HepG2 (cell line): ENCODE results near the gene PIP4K2B. TPM values are rescaled to one million over a fixed set of nuclear protein-coding genes. Genes with fewer than 3 reads are reported as not detected.

ENCODE experiments used
- RARA ChIP-seq: IDR thresholded peaks from 2 replicates; pipeline ENCODE4 v1.6.1; 2016; ENCODE audit warnings: missing genetic modification reagents, missing compliant biosample characterization
- RNF2 ChIP-seq: fragments of 450-650 bp; conservative IDR thresholded peaks from 2 replicates; pipeline ENCODE4 v1.6.1; 2016; ENCODE audit warnings: low read depth
- RXRB ChIP-seq: IDR thresholded peaks from 2 replicates; pipeline ENCODE4 v1.6.1; 2016; ENCODE audit warnings: borderline replicate concordance, missing genetic modification reagents, missing compliant biosample characterization
- SIN3B ChIP-seq: fragments of 150-350 bp; IDR thresholded peaks from 2 replicates; pipeline ENCODE4 v1.6.1; 2014; ENCODE audit warnings: low read length
- STAT6 ChIP-seq: sonication (generic); formaldehyde crosslinking; IDR thresholded peaks from 2 replicates; pipeline ENCODE4 v1.4.0; 2020; ENCODE audit warnings: missing genetic modification reagents, mild to moderate bottlenecking, borderline replicate concordance
- USF2 ChIP-seq, 2 experiments: sonication (generic) in 1 of 2; formaldehyde crosslinking in 1 of 2; IDR thresholded peaks; 2 replicates each; pipeline versions ENCODE4 v1.5.1 to v1.6.1; 2011 to 2020; ENCODE audit warnings: borderline replicate concordance in 1 of 2, low read depth in 1 of 2, low read length in 1 of 2, mild to moderate bottlenecking in 1 of 2, missing genetic modification reagents in 1 of 2, moderate library complexity in 1 of 2
- ZBTB8A ChIP-seq: sonication (generic); formaldehyde crosslinking; IDR thresholded peaks from 2 replicates; pipeline ENCODE4 v1.4.0; 2020; ENCODE audit warnings: mild to moderate bottlenecking, low read depth, missing genetic modification reagents, borderline replicate concordance
- ZFP82 ChIP-seq: sonication (generic); formaldehyde crosslinking; IDR thresholded peaks from 2 replicates; pipeline ENCODE4 v1.5.1; 2020; ENCODE audit warnings: mild to moderate bottlenecking, missing genetic modification reagents, borderline replicate concordance
- ZNF10 ChIP-seq: sonication (generic); formaldehyde crosslinking; IDR thresholded peaks from 2 replicates; pipeline ENCODE4 v1.4.0; 2020; ENCODE audit warnings: mild to moderate bottlenecking, low read depth, missing genetic modification reagents, borderline replicate concordance
- ZNF432 ChIP-seq: sonication (generic); formaldehyde crosslinking; IDR thresholded peaks from 2 replicates; pipeline ENCODE4 v1.5.0; 2020; ENCODE audit warnings: missing genetic modification reagents, mild to moderate bottlenecking, borderline replicate concordance
- ZNF451 ChIP-seq: sonication (generic); formaldehyde crosslinking; IDR thresholded peaks from 2 replicates; pipeline ENCODE4 v1.5.0; 2020; ENCODE audit warnings: mild to moderate bottlenecking, missing genetic modification reagents
- ZNF562 ChIP-seq: sonication (generic); formaldehyde crosslinking; IDR thresholded peaks from 2 replicates; pipeline ENCODE4 v1.8.0; 2022; ENCODE audit warnings: missing genetic modification reagents, borderline replicate concordance
- ZNF644 ChIP-seq: IDR thresholded peaks from 2 replicates; pipeline ENCODE4 v1.6.1; 2016; ENCODE audit warnings: low read depth
- ZSCAN20 ChIP-seq: sonication (generic); formaldehyde crosslinking; IDR thresholded peaks from 2 replicates; pipeline ENCODE4 v1.4.0; 2020; ENCODE audit warnings: missing genetic modification reagents, mild to moderate bottlenecking, borderline replicate concordance
- polyA plus RNA-seq, 8 experiments: library from polyadenylated mRNA; depleted of rRNA in 3 of 8; stranded (reverse) in 7 of 8; unstranded in 1 of 8; fragments of >200 nt; fragmentation: Illumina TruSeq in 4 of 8; extraction: Trizol in 4 of 8; gene quantifications; 2 replicates each; pipeline versions ENCODE4 v1.2.1 to v1.2.3, GENCODE V29; 2011 to 2016; ENCODE audit warnings: low read depth in 4 of 8, missing spikeins in 1 of 8, mixed read lengths in 1 of 8; ENCODE audit not compliant: insufficient read depth in 1 of 8
- total RNA-seq, 5 experiments: library from RNA; depleted of rRNA; stranded (reverse); fragments of >200 nt; fragmentation: Illumina TruSeq; extraction: Trizol; gene quantifications; 2 replicates each; pipeline ENCODE4 v1.2.3, GENCODE V29; 2016; ENCODE audit warnings: low read depth in 1 of 5
- TF ChIP-seq, protein P1 (sequence below): sonication (generic); formaldehyde crosslinking; IDR thresholded peaks from 2 replicates; pipeline ENCODE4 v1.5.1; 2020; ENCODE audit warnings: mild to moderate bottlenecking, missing genetic modification reagents, borderline replicate concordance
- TF ChIP-seq, protein P2 (sequence below): sonication (generic); formaldehyde crosslinking; IDR thresholded peaks from 2 replicates; pipeline ENCODE4 v1.8.0; 2022; ENCODE audit warnings: missing genetic modification reagents, mild to moderate bottlenecking, borderline replicate concordance
- TF ChIP-seq, protein P3 (sequence below): sonication (generic); formaldehyde crosslinking; IDR thresholded peaks from 2 replicates; pipeline ENCODE4 v1.9.0; 2021; ENCODE audit warnings: missing genetic modification reagents, borderline replicate concordance

Gene PIP4K2B
- total and polyA plus RNA-seq, 2 of the 13 experiments (the other 11 are each of a cell fraction or from before 2014, with no cell fraction given), result 20.4 to 54.0 TPM

DNA sequence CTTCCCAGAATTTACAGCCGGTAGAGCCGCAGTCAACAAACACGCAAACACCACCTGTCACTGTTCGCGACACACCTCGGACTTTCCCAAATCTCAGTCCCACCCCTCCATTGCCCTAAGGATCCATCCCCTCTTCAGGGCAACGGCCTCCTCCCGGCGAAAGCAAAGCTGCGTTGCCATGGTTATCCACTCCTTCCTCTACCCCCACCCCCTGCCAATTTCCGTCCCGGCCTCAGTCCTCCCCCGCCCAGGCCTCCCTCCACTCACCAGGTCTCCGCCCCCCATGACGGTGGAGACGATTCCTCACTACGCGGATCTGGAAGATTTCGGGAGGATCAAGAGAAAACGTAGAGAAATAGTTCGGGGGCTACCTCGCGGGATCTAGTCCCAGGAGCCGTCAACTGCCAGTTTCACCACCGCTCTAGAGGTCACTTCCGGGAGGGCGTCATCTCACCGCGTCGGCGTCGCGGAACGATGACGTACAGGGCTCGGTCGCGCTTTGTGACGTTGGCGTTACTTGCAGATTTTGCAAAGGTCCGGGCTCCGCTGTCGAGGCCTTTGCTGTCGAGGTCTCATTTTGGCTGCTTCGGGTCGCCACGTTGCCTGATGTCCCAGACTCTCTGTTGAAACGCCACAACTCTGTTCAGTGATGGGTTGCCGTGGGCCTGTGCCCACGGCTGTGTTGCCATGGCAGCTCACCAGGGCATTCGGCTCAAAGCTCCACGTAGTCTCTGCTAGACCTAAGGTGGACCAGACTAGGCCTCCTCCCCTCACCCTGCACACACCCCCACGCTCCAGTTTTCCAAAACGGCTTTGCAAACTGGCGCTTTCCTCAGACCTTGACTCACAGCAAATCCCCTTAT lies 25.8 kb upstream of the PIP4K2B start, which contains the start of gene CWC25 (continued):
- TF ChIP-seq ZSCAN20 (CRISPR knock-in tag) (no peak), SIN3B (peak; percentile 99), ZNF644 (CRISPR knock-in tag) (no peak), ZNF432 (CRISPR knock-in tag) (no peak), ZNF10 (CRISPR knock-in tag) (no peak), ZNF562 (CRISPR knock-in tag) (no peak), ZBTB8A (CRISPR knock-in tag) (no peak; the same call in 1 of the 2 replicates), RXRB (CRISPR knock-in tag) (peak; percentile 89), ZNF451 (CRISPR knock-in tag) (0 out of 2 replicates have a peak, but pooled peaks have one; percentile 47), RNF2 (peak; percentile 90), ZFP82 (CRISPR knock-in tag) (no peak), USF2 (IDR thresholded peaks at IDR 0.05; ENCODE audit: low read depth, low read length) (no peak), USF2 (CRISPR knock-in tag; IDR thresholded peaks at IDR 0.05; ENCODE audit: borderline replicate concordance) (peak; percentile 39; the same call in 1 of the 2 replicates), RARA (CRISPR knock-in tag) (peak; percentile 57), STAT6 (CRISPR knock-in tag) (peak; percentile 87)
- TF ChIP-seq, protein P1, sequence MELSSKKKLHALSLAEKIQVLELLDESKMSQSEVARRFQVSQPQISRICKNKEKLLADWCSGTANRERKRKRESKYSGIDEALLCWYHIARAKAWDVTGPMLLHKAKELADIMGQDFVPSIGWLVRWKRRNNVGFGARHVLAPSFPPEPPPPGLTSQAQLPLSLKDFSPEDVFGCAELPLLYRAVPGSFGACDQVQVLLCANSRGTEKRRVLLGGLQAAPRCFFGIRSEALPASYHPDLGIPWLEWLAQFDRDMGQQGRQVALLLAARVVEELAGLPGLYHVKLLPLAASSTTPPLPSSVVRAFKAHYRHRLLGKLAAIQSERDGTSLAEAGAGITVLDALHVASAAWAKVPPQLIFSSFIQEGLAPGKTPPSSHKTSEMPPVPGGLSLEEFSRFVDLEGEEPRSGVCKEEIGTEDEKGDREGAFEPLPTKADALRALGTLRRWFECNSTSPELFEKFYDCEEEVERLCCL (CRISPR knock-in tag), result 0 out of 2 replicates have a peak, but pooled peaks have one; percentile 23
- TF ChIP-seq, protein P2, sequence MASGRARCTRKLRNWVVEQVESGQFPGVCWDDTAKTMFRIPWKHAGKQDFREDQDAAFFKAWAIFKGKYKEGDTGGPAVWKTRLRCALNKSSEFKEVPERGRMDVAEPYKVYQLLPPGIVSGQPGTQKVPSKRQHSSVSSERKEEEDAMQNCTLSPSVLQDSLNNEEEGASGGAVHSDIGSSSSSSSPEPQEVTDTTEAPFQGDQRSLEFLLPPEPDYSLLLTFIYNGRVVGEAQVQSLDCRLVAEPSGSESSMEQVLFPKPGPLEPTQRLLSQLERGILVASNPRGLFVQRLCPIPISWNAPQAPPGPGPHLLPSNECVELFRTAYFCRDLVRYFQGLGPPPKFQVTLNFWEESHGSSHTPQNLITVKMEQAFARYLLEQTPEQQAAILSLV, result peak; percentile 93; the same call in 1 of the 2 replicates
- TF ChIP-seq, protein P3, sequence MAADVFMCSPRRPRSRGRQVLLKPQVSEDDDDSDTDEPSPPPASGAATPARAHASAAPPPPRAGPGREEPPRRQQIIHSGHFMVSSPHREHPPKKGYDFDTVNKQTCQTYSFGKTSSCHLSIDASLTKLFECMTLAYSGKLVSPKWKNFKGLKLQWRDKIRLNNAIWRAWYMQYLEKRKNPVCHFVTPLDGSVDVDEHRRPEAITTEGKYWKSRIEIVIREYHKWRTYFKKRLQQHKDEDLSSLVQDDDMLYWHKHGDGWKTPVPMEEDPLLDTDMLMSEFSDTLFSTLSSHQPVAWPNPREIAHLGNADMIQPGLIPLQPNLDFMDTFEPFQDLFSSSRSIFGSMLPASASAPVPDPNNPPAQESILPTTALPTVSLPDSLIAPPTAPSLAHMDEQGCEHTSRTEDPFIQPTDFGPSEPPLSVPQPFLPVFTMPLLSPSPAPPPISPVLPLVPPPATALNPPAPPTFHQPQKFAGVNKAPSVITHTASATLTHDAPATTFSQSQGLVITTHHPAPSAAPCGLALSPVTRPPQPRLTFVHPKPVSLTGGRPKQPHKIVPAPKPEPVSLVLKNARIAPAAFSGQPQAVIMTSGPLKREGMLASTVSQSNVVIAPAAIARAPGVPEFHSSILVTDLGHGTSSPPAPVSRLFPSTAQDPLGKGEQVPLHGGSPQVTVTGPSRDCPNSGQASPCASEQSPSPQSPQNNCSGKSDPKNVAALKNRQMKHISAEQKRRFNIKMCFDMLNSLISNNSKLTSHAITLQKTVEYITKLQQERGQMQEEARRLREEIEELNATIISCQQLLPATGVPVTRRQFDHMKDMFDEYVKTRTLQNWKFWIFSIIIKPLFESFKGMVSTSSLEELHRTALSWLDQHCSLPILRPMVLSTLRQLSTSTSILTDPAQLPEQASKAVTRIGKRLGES (CRISPR knock-in tag), result no peak
